ENCODE results near the gene COL6A2. TPM values are rescaled to one million over a fixed set of nuclear protein-coding genes. Genes with fewer than 3 reads are reported as not detected.
"Not testable (repeated sequence)": the region's sequence is repeated elsewhere in the genome, so short reads cannot be mapped to it uniquely, and the experiment has no call there.

COL6A2 gene
- total RNA-seq, 1 donor from 2014 or later, result 114 TPM

- no peak for TF ChIP-seq CTCF (conservative IDR thresholded peaks at IDR 0.05)
- Mint-ChIP-seq H3K27me3 (peaks cover 13% of the 10 kb centered on the region), H3K36me3 (no peaks in the 10 kb centered on the region), H3K9me3 (no peaks in the 10 kb centered on the region), H3K27ac (no peak overlapping the region), H3K4me1 (ENCODE audit: unreplicated experiment) (peaks cover 25% of the 10 kb centered on the region), H3K4me3 (no peak overlapping the region)
- DNase-seq (ENCODE audit: extremely low spot score, unreplicated experiment), result peak; percentile 60
Observed at GRCh38 chr21:46069719-46070279, 28.1 kb upstream of the COL6A2 start.

- Mint-ChIP-seq H3K9me3 (no peaks in the 10 kb centered on the region), H3K36me3 (no peaks in the 10 kb centered on the region), H3K4me1 (ENCODE audit: unreplicated experiment) (peaks cover 16% of the 10 kb centered on the region), H3K27me3 (peaks cover 9% of the 10 kb centered on the region), H3K4me3 (no peak overlapping the region), H3K27ac (no peak overlapping the region)
- peak; percentile 43 for DNase-seq (ENCODE audit: extremely low spot score, unreplicated experiment)
- no peak for TF ChIP-seq CTCF (conservative IDR thresholded peaks at IDR 0.05)
Observed at GRCh38 chr21:46071082-46071481, 26.8 kb upstream of the COL6A2 start.

DNA sequence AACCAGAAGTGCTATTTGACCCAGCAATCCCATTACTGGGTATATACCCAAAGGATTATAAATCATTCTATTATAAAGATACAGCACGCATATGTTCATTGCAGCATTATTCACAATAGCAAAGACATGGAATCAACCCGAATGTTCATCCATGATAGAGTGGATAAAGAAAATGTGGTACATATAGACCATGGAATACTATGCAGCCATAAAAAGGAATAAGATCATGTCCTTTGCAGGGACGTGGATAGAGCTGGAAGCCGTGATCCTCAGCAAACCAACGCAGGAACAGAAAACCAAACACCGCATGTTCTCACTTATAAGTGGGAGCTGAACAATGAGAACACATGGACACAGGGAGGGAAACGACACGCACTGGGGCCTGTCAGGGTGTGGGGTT, 21.2 kb upstream of the COL6A2 start:
- H3K27ac Mint-ChIP-seq, H3K36me3 Mint-ChIP-seq, H3K27me3 Mint-ChIP-seq: not testable (repeated sequence)

DNA sequence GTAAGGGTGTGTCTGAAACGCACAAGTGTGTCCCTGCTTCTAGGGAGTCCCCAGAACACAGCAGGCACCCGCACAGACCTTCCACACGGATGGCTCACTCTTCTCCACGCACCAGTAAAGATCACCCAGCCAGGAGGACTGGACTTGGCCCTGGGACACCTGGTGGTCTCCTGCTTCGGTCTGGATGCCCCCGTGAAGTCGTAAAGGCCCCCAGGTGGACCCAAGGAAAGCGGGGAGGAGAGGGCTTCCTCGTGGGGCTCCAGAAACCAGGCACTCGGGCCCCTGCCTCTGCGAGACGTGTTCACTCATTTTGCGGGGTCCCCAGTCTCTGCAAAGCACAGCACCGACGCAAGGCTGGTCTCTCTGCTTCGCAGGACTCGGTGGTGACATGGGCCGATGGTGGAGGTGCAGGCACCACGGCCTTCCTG, 20.2 kb upstream of the COL6A2 start:
- no peak overlapping the region for H3K4me3 Mint-ChIP-seq
- no peaks in the 10 kb centered on the region for H3K9me3 Mint-ChIP-seq
- no peak overlapping the region for H3K27ac Mint-ChIP-seq
- H3K4me1 Mint-ChIP-seq (ENCODE audit: unreplicated experiment), result no peaks in the 10 kb centered on the region
- no peaks in the 10 kb centered on the region for H3K36me3 Mint-ChIP-seq
- DNase-seq (ENCODE audit: extremely low spot score, unreplicated experiment), result peak; percentile 61
- H3K27me3 Mint-ChIP-seq, result peaks cover 4% of the 10 kb centered on the region
- TF ChIP-seq CTCF (conservative IDR thresholded peaks at IDR 0.05), result no peak

More for the DNA sequence above, 21.2 kb upstream of the COL6A2 start:
- H3K9me3 Mint-ChIP-seq; H3K4me1 Mint-ChIP-seq (ENCODE audit: unreplicated experiment); DNase-seq (ENCODE audit: extremely low spot score, unreplicated experiment); H3K4me3 Mint-ChIP-seq: not testable (repeated sequence)

DNA sequence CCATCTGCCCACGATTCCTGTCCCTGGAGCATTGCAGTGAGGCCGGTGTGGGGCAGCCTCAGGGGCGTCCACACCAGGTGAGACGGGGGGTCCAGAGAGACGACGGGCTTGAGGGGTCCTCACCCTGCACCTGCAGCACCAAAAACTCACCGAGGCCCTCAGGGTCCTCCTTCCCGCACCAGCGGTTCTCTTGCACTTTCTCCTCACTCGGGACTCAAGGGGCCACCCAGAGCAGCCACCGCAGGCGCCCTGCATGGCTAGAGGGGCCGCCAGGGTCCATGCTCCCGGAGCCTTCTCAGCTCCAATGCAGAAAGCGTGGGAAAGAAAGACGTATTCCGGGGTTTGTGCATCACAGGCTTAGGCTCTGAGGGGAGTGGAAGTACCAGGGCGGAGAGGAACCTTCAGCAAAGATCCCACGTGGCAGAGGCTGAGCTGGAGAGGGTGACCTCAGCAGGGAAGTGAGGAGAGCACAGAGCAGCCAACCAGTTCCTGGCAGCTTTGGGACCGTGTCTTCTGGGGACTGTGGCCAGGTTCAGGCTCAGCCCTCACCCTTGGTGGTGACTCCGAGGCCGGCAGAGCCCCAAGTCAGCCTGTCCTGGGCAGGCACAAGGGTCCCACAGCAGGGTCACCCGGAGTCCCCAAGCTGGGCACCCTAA, 19.5 kb upstream of the COL6A2 start:
- Mint-ChIP-seq H3K36me3 (no peaks in the 10 kb centered on the region), H3K27me3 (peaks cover 4% of the 10 kb centered on the region), H3K9me3 (no peaks in the 10 kb centered on the region), H3K27ac (no peak overlapping the region), H3K4me1 (ENCODE audit: unreplicated experiment) (no peaks in the 10 kb centered on the region), H3K4me3 (no peak overlapping the region)
- DNase-seq (ENCODE audit: extremely low spot score, unreplicated experiment), result peak; percentile 64
- TF ChIP-seq CTCF (conservative IDR thresholded peaks at IDR 0.05), result no peak

DNA sequence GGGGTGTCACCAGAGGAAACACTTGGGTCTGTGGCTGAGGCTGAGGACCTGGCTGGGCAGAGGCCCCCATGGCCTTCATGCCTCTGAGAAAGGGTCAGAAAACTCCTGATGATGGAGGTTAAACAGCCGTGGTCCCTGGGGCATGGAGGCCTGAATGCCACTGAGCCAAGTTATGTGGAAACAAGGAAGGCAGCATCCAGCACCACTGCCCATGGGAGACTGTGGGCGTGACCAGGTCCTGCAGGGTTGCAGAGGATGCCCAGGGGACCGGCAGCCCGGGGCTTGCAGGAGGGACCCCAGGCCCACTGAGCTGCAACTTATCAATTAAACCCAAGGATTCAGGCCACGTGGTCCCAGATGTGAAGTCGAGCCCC, 18.9 kb upstream of the COL6A2 start:
- H3K27me3 Mint-ChIP-seq, result peaks cover 4% of the 10 kb centered on the region
- DNase-seq (ENCODE audit: extremely low spot score, unreplicated experiment), result peak; percentile 65
- H3K36me3 Mint-ChIP-seq, result no peaks in the 10 kb centered on the region
- H3K9me3 Mint-ChIP-seq, result no peaks in the 10 kb centered on the region
- TF ChIP-seq CTCF (conservative IDR thresholded peaks at IDR 0.05), result no peak
- H3K27ac Mint-ChIP-seq, result no peak overlapping the region
- no peaks in the 10 kb centered on the region for H3K4me1 Mint-ChIP-seq (ENCODE audit: unreplicated experiment)
- no peak overlapping the region for H3K4me3 Mint-ChIP-seq
